GM23338 (cell line): Measurements from ENCODE around the gene BATF2. TPM values are rescaled to one million over a fixed set of nuclear protein-coding genes. Genes with fewer than 3 reads are reported as not detected.

Experiments used
- ATAC-seq: fragments of 200-7000 bp; cut with Tn5 transposase; 3 replicates; pipeline ENCODE4 v1.9.1; 2020
- DNase-seq: peaks from one replicate; pipeline ENCODE4 v3.0.0-alpha.2; 2015; ENCODE audit warnings: low spot score
- H2AFZ ChIP-seq: fragments of 200-600 bp; sonication (generic); 2 replicates; pipeline ENCODE4 v1.8.0; 2016; ENCODE audit warnings: antibody characterized with exemption, mild to moderate bottlenecking, moderate library complexity
- H3F3A ChIP-seq: fragments of 200-600 bp; sonication (generic); replicated peaks from 2 replicates; pipeline ENCODE4 v1.8.0; 2017; ENCODE audit warnings: antibody characterized with exemption, mixed run types, low read depth
- H3K27ac ChIP-seq: fragments of 200-600 bp; sonication (generic); 2 replicates; pipeline ENCODE4 v1.6.1; 2016; ENCODE audit warnings: low read depth
- H3K27me3 ChIP-seq: fragments of 200-600 bp; sonication (generic); 2 replicates; pipeline ENCODE4 v1.8.0; 2016; ENCODE audit warnings: mild to moderate bottlenecking, mixed run types, moderate library complexity; ENCODE audit not compliant: insufficient read depth
- H3K36me3 ChIP-seq: fragments of 200-600 bp; sonication (generic); 2 replicates; pipeline ENCODE4 v1.8.0; 2016; ENCODE audit warnings: mild to moderate bottlenecking; ENCODE audit not compliant: insufficient read depth
- H3K4me1 ChIP-seq: fragments of 200-600 bp; sonication (generic); 2 replicates; pipeline ENCODE4 v1.8.0; 2016; ENCODE audit warnings: mild to moderate bottlenecking, moderate library complexity; ENCODE audit not compliant: insufficient read depth
- H3K4me2 ChIP-seq: fragments of 200-600 bp; sonication (generic); 2 replicates; pipeline ENCODE4 v1.7.1; 2017; ENCODE audit warnings: mixed run types
- H3K4me3 ChIP-seq: fragments of 200-600 bp; sonication (generic); 2 replicates; pipeline ENCODE4 v1.6.1; 2016; ENCODE audit warnings: mixed run types
- H3K79me2 ChIP-seq: fragments of 200-600 bp; sonication (generic); replicated peaks from 2 replicates; pipeline ENCODE4 v1.8.0; 2017; ENCODE audit warnings: mild to moderate bottlenecking; ENCODE audit not compliant: insufficient read depth
- H3K9me2 ChIP-seq: fragments of 200-600 bp; sonication (generic); 2 replicates; pipeline ENCODE4 v1.8.0; 2017; ENCODE audit not compliant: insufficient read depth
- H4K20me1 ChIP-seq: fragments of 200-600 bp; sonication (generic); replicated peaks from 2 replicates; pipeline ENCODE4 v1.8.0; 2017; ENCODE audit warnings: mild to moderate bottlenecking; ENCODE audit not compliant: insufficient read depth
- H3K27ac Mint-ChIP-seq: 2 replicates; pipeline ENCODE4 v1.8.0; 2020; ENCODE audit warnings: inconsistent platforms, mild to moderate bottlenecking, moderate library complexity, mixed read lengths
- H3K27me3 Mint-ChIP-seq: 3 replicates; pipeline ENCODE4 v1.8.0; 2022; ENCODE audit warnings: low read depth, mild to moderate bottlenecking, moderate library complexity, mixed read lengths, inconsistent platforms; ENCODE audit not compliant: insufficient read depth, poor library complexity
- H3K36me3 Mint-ChIP-seq: 3 replicates; pipeline ENCODE4 v1.8.0; 2021; ENCODE audit warnings: low read depth, mild to moderate bottlenecking, inconsistent platforms, moderate library complexity, mixed read lengths
- H3K4me1 Mint-ChIP-seq: 3 replicates; pipeline ENCODE4 v1.8.0; 2020; ENCODE audit warnings: mild to moderate bottlenecking, inconsistent platforms, mixed read lengths
- H3K4me3 Mint-ChIP-seq: 3 replicates; pipeline ENCODE4 v1.8.0; 2021; ENCODE audit warnings: moderate library complexity, mild to moderate bottlenecking, inconsistent platforms, mixed read lengths
- H3K9me3 Mint-ChIP-seq: 3 replicates; pipeline ENCODE4 v1.8.0; 2020; ENCODE audit warnings: moderate library complexity, mild to moderate bottlenecking, inconsistent platforms, mixed read lengths
- CREB1 ChIP-seq: fragments of 250-450 bp; sonication (Bioruptor Pico); IDR thresholded peaks from 2 replicates; pipeline ENCODE4 v1.5.0; 2020; ENCODE audit warnings: low read depth, mild to moderate bottlenecking, moderate library complexity
- CTCF ChIP-seq, 2 experiments: fragments of 200-600 bp in 1 of 2; sonication (generic) in 1 of 2; conservative IDR thresholded peaks; 2 replicates each; pipeline versions ENCODE4 v1.5.1 to v1.6.1; 2016 to 2017; ENCODE audit warnings: antibody characterized with exemption in 2 of 2, low read depth in 2 of 2, mild to moderate bottlenecking in 2 of 2, moderate library complexity in 1 of 2
- ETS1 ChIP-seq: IDR thresholded peaks from 2 replicates; pipeline ENCODE4 v1.6.1; 2016; ENCODE audit warnings: antibody characterized with exemption
- EZH2 ChIP-seq: fragments of 200-600 bp; sonication (generic); IDR thresholded peaks from one replicate; pipeline ENCODE4 v1.8.0; 2017; ENCODE audit warnings: antibody characterized with exemption, mild to moderate bottlenecking, low read depth; ENCODE audit not compliant: unreplicated experiment
- EZH2phosphoT487 ChIP-seq: fragments of 200-600 bp; sonication (generic); IDR thresholded peaks from one replicate; pipeline ENCODE4 v1.8.1; 2018; ENCODE audit warnings: antibody characterized with exemption; ENCODE audit not compliant: unreplicated experiment
- JUNB ChIP-seq: IDR thresholded peaks from one replicate; pipeline ENCODE4 v1.6.1; 2016; ENCODE audit warnings: antibody characterized with exemption; ENCODE audit not compliant: unreplicated experiment
- NANOG ChIP-seq: IDR thresholded peaks from 2 replicates; pipeline ENCODE4 v1.6.1; 2016; ENCODE audit warnings: antibody characterized with exemption, borderline replicate concordance
- POLR2AphosphoS5 ChIP-seq: IDR thresholded peaks from 2 replicates; pipeline ENCODE4 v1.6.1; 2016; ENCODE audit warnings: antibody characterized with exemption, low read depth
- REST ChIP-seq: IDR thresholded peaks from one replicate; pipeline ENCODE4 v1.6.1; 2018; ENCODE audit warnings: antibody characterized with exemption; ENCODE audit not compliant: unreplicated experiment
- STAT1 ChIP-seq: IDR thresholded peaks from one replicate; pipeline ENCODE4 v1.6.1; 2016; ENCODE audit warnings: antibody characterized with exemption; ENCODE audit not compliant: unreplicated experiment
- ZNF114 ChIP-seq: fragments of 250-450 bp; sonication (Bioruptor Pico); IDR thresholded peaks from 2 replicates; pipeline ENCODE4 v1.5.0; 2020; ENCODE audit warnings: mild to moderate bottlenecking, moderate library complexity
- ZNF331 ChIP-seq: fragments of 250-450 bp; sonication (Bioruptor Pico); IDR thresholded peaks from 2 replicates; pipeline ENCODE4 v1.5.0; 2020; ENCODE audit warnings: low read depth, mild to moderate bottlenecking, moderate library complexity
- ZNF462 ChIP-seq: fragments of 250-450 bp; sonication (Bioruptor Pico); IDR thresholded peaks from 2 replicates; pipeline ENCODE4 v1.5.0; 2020; ENCODE audit warnings: mild to moderate bottlenecking, moderate library complexity
- polyA plus RNA-seq: library from polyadenylated mRNA; unstranded; fragments of >200 nt; fragmentation: Nextera tagmentation; extraction: Ambion mirVana; gene quantifications from 2 replicates; pipeline ENCODE4 v1.2.1, GENCODE V29; 2016
- total RNA-seq: library from RNA; depleted of rRNA; stranded (reverse); fragments of >200 nt; shearing (Covaris generic); gene quantifications from 2 replicates; pipeline ENCODE4 v1.2.3, GENCODE V29; 2014

Gene BATF2
- total and polyA plus RNA-seq, 2 experiments from 2014 or later, result 0.53 to 1.6 TPM

- H3K27ac Mint-ChIP-seq, result peak overlapping the region; percentile 84; the same call in 1 of the 2 replicates
- peak; percentile 21 for ATAC-seq
Observed at GRCh38 chr11:65014726-65015227, 18.0 kb upstream of the BATF2 start.

More at GRCh38 chr11:65014726-65015227, 18.0 kb upstream of the BATF2 start:
- Histone ChIP-seq H3K4me3 (peak overlapping the region; percentile 88), H4K20me1 (0 out of 2 replicates have a peak, but pooled peaks cover 2% of the 10 kb centered on the region), H3K27ac (no peak overlapping the region; the same call in 1 of the 2 replicates), H2AFZ (peak overlapping the region; percentile 93), H3F3A (peaks cover 20% of the 10 kb centered on the region; the same call in 1 of the 2 replicates), H3K9me2 (no peaks in the 10 kb centered on the region), H3K4me2 (peak overlapping the region; percentile 99), H3K79me2 (peaks cover 11% of the 10 kb centered on the region; the same call in 1 of the 2 replicates), H3K36me3 (no peaks in the 10 kb centered on the region), H3K27me3 (no peaks in the 10 kb centered on the region), H3K4me1 (no peaks in the 10 kb centered on the region; the same call in 1 of the 2 replicates)
- Mint-ChIP-seq H3K4me3 (peak overlapping the region; percentile 86), H3K4me1 (peaks cover 13% of the 10 kb centered on the region; the same call in 2 of the 3 replicates), H3K9me3 (no peaks in the 10 kb centered on the region; the same call in 2 of the 3 replicates), H3K27me3 (peaks cover 15% of the 10 kb centered on the region), H3K36me3 (peaks cover 29% of the 10 kb centered on the region)
- no peak for DNase-seq
- no peak for TF ChIP-seq EZH2
- no peak for TF ChIP-seq POLR2AphosphoS5
- no peak for TF ChIP-seq ZNF331
- no peak for TF ChIP-seq NANOG
- TF ChIP-seq ZNF462 (CRISPR knock-in tag), result no peak
- TF ChIP-seq REST, result no peak
- TF ChIP-seq CTCF (conservative IDR thresholded peaks at IDR 0.05; ENCODE audit: low read depth in 2 of 2), result no peak
- no peak for TF ChIP-seq JUNB
- TF ChIP-seq ETS1, result no peak
- no peak for TF ChIP-seq CREB1 (CRISPR knock-in tag)
- no peak for TF ChIP-seq ZNF114 (CRISPR knock-in tag)
- no peak for TF ChIP-seq EZH2phosphoT487
- TF ChIP-seq STAT1, result no peak
